Brain pericyte (primary cell): ENCODE data around the gene TMEM167B.
A peak's percentile ranks its signal among the peaks of the same experiment; 100 is the strongest.

Experiments
- DNase-seq: peaks from one replicate; pipeline ENCODE4 v3.0.0-alpha.2; 2012; ENCODE audit warnings: low read depth, low spot score

The TMEM167B gene

GRCh38 chr1:109080441-109081082, 10.0 kb upstream of the TMEM167B start:
- no peak for DNase-seq

GRCh38 chr1:109083501-109083900, 7.1 kb upstream of the TMEM167B start:
- no peak for DNase-seq

DNA sequence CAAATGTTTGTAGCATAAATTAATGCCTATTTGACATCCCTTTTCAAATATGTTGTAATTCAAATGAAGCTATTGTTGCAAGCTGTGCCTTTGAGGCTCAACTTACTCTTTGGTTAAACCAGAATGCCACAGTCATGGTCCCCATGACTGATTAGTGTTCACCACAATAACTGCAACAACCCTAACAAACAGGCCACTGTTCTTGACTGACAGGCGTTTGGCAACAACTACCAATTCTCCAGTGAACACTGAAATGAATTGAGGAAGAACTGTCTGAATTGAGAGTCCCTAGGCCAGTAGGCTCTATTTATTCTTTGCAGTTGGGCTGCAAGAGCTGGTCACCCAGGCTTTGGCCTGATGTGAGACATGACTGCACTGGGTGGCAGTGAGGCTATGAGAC, 6.6 kb upstream of the TMEM167B start:
- no peak for DNase-seq

GRCh38 chr1:109084563-109085517, 5.7 kb upstream of the TMEM167B start:
- DNase-seq: no peak

GRCh38 chr1:109089242-109090015, 1.1 kb upstream of the TMEM167B start:
- DNase-seq: no peak

GRCh38 chr1:109091078-109091838, 694 bp downstream of the TMEM167B start:
- no peak for DNase-seq

GRCh38 chr1:109091839-109092193, 1.3 kb downstream of the TMEM167B start:
- no peak for DNase-seq

DNA sequence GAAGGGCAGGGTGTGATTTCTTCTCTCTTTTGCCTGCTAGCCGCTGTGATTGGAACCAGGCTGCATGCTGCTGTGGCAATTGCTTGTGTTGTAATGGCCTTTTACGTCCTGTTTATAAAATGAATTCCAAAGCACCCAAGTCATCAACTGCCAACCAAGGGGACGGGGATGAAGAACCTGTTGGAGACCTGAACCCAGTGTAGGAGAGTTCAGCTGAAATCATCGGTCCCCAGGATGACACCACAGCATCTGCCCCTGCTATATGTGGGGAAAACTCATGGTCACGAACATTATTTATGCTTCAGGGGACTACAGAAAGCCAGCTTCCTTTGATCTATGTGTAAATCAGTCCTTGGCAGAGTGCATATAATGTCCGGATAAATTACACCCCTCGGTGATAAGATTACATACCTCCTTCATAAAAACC, 3.8 kb downstream of the TMEM167B start:
- DNase-seq: no peak

- DNase-seq: no peak
Measured at GRCh38 chr1:109094871-109095270, 4.3 kb downstream of the TMEM167B start.

DNA sequence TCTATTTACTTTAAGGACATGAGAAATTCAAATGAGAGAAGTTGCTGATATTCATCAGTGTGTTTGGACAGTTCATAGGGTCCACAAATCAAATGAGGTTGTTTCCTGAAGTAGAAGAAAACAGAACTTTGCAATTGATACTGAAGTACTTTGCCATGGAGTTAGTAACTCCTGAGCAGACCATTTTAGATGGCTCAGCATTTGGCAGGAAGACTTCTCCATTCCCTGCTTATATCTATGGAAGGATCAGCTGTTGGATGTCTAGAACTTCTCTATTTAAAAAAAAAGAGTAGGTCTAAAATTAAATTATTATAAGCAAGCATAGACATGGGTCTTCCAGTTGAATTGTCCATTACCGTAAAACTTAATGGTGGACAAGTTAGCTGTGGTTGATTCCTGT, 5.1 kb downstream of the TMEM167B start:
- DNase-seq: no peak

GRCh38 chr1:109096120-109096519, 5.6 kb downstream of the TMEM167B start:
- no peak for DNase-seq

DNA sequence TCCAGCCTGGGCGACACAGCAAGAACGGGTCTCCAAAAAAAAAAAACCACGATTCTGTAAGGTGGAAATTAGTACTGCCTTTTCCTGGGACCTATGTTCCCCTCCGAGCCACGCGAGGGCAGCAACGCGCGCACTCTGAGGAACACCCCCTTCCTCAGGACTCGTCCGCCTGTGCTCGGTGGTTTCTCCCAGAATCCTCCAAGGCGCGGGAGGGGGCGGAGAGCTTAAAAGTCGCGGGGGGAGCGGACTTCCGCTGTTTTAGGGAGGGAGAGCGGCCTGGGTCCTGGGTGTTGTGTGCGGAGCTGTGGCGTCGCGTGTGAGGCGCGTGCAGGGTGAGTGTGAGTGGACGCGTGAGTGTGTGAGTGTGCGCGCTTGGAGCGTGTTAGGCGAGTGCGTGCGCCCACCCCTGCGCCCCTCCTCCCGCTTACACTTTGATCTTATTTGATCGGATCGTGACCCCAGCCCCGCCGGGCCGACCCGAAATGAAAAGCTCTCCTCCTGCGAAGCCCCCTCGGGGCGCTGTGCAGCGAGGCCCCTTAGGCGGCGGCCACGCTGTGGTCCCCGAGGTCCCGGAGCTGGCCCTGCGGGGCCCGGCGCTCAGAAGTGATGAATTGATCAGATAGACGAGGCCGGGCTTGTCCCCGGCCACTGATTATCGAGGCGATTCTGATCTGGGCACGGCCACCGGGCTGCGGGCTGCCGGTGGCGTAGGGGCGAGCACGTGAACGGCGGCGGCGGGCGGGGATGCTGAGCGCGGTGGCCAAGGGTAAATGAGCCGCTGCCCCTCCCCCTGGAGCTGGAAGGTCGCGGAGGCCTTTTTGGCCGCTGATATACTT, 9.6 kb downstream of the TMEM167B start:
- DNase-seq: peak; percentile 82

DNA sequence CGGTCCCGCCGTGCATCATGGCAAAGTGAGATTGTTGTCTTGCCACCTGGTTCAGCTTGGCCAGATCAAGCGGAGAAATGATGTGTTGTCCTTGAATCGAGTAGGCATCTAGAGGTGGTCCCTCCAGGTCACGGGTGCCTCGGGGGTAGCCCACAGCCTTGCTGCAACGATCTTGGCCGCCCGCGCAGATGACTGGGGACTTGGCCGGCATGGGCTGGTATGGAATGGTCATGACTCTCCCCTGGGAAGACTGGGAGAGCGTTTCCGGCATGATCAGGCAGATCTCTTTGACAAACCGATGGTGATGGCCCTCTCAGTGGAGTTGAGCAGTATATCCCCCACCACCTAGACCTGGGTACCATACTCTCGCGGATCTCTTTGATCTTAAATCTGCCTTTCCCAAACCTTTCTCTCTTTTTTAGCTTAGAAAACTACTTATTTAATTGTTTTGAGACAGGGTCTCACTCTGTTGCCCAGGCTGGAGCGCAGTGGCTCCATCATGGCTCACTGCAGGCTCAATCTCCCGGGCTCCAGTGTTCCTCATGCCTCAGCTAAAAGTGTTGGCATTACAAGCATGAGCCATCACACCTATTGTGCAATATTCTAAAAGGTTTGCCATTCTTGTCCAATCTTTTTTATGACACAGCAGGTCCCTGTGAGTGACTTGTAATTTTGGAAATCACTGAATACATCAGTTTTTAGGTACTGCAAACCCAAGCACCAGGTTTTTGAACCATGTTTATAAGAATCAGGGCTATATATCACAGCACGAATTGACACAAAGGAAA, 14.0 kb downstream of the TMEM167B start:
- DNase-seq: no peak

- DNase-seq: no peak
Measured at GRCh38 chr1:109105881-109106280, 15.3 kb downstream of the TMEM167B start.

DNA sequence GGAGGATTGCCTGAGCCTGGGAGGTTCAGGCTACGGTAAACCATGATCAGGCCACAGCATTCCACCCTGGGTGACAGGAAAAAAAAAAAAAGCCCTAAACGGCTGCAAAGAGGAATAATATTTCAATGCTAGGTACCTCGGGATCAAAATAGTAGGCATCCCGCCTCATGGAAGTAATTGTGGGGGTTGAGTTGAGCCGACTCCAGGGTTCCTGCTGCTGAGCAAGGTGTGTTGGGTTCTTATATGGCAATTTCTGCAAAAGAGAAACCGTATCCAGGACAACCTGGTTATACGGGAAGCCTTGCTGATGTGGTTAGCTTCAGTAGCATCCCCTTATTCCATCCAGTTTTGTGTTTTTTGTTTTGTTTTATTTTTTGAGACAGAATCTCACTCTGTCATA, 17.2 kb downstream of the TMEM167B start:
- no peak for DNase-seq

GRCh38 chr1:109109906-109110305, 19.3 kb downstream of the TMEM167B start:
- DNase-seq: no peak

DNA sequence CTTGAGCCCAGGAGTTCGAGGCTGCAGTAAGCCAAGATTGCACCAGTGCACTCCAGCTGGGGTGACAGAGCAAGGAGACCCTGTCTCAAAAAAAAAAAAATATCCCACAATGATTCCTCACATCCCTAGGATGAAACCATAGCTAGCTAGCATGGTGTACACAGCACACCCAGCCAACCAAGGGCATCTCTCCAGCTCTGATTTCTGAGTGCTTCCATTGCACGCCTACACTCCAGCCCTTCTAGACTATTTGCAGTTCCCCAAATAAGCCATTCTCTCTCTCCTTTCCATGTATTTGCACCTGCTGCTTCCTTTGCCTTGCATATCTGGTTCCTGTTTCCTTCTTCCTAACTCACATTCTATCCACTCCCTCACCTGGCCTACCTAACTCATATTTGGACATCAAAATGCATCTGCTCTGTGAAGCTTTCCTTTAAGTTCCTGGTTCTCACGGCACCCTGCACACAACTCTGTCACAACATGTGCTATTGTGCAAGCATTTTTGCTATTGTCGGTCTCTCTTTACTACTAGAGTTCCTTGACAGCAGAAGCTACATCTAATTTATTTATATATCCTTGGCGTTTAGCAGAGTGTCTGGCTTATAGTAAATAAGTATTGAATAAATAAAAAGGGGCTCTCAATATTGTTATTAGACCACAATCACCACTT, 21.0 kb downstream of the TMEM167B start:
- DNase-seq: no peak

DNA sequence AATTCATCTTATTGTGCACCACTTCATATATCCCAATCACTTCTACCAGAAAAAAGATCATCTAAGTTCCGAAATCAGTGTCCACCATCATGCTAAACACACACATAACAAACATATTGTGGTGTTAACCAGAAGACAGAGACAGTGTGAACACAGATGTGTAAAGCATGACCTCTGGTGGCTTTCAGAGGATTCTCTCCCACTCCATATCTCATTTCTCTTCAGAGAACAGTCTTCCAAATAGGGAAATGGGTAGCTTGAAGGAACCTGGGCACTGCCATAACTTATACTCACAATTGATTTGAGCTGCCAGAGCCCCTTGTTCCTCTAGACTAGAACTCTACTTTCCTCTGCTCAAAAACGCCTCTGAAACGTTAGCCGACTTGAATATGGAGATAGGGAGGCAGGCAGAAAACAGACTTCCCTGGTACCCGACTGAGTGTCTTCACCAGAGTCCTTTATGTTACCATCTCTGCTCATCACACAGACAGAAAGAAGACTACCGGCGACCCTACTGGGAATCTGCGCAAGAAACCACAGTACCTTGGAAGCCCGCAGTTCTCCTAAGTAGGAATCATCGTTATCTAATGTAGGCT, 21.6 kb downstream of the TMEM167B start:
- DNase-seq: no peak
